ENCODE data around the gene RSRC1. TPM values are rescaled to one million over a fixed set of nuclear protein-coding genes. Genes with fewer than 3 reads are reported as not detected.

RSRC1 gene
- total RNA-seq, 1 experiment from 2014 or later, result 35.8 TPM

DNA sequence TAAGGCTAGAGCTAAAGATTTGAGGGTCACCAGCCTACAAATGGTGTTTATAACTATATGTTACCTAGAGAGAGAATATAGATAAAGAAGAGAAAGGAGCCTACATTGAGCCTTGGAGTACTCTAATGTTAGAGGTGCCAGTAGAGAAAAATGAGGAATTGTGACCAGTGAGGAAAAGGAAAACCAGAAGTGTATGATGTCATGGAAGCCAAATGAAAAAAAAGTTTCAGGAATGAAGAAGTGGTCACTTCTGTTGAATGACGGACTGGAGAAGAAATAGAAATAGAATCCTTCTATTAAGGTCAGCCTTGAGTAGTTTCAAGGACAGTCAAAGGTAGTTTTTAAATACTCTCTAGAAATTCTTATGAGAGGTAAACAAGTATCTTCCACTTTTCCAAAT is 409.9 kb downstream of the RSRC1 start:
- TF ChIP-seq, protein P1, sequence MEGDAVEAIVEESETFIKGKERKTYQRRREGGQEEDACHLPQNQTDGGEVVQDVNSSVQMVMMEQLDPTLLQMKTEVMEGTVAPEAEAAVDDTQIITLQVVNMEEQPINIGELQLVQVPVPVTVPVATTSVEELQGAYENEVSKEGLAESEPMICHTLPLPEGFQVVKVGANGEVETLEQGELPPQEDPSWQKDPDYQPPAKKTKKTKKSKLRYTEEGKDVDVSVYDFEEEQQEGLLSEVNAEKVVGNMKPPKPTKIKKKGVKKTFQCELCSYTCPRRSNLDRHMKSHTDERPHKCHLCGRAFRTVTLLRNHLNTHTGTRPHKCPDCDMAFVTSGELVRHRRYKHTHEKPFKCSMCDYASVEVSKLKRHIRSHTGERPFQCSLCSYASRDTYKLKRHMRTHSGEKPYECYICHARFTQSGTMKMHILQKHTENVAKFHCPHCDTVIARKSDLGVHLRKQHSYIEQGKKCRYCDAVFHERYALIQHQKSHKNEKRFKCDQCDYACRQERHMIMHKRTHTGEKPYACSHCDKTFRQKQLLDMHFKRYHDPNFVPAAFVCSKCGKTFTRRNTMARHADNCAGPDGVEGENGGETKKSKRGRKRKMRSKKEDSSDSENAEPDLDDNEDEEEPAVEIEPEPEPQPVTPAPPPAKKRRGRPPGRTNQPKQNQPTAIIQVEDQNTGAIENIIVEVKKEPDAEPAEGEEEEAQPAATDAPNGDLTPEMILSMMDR (IDR thresholded peaks at IDR 0.05; ENCODE audit: unreplicated experiment), result no peak
- no peak overlapping the region for H3K27ac Mint-ChIP-seq (ENCODE audit: low read depth, unreplicated experiment)
- H3K4me3 Mint-ChIP-seq (ENCODE audit: unreplicated experiment), result no peak overlapping the region
- no peaks in the 10 kb centered on the region for H3K36me3 Mint-ChIP-seq (ENCODE audit: insufficient read depth, unreplicated experiment)
- peaks cover 10% of the 10 kb centered on the region for H3K4me1 Mint-ChIP-seq (ENCODE audit: insufficient read depth, unreplicated experiment)
- H3K9me3 Mint-ChIP-seq (ENCODE audit: unreplicated experiment), result no peaks in the 10 kb centered on the region
- CTCF ChIA-PET, result no interaction called here
- H3K27me3 Mint-ChIP-seq (ENCODE audit: insufficient read depth, unreplicated experiment), result no peaks in the 10 kb centered on the region
- intact Hi-C loops (cut with micrococcal nuclease), result no loop called here
- no peak for DNase-seq (ENCODE audit: unreplicated experiment)
- POLR2A ChIA-PET, result no interaction called here
- no TSS peak for BruUV-seq (replicated peaks)

DNA sequence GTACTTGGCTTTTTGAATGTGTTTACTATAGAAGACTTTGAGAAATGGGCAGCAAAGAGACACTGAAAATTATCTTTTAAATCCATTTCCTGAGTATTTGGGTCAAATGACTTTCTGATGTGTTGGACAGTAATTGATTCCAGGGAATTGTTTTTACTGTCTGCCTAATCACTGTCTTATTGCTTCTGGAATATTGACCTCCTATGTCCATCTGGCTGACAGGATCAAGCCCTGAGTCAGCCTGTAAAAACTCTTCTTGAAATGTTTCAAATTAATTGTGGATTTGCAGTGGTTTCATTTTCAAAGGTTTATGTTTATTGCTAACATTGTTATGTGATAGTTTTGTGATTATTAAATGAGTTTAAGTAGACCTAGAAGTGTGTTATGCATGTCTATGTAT is 410.5 kb downstream of the RSRC1 start:
- no peak overlapping the region for H3K27ac Mint-ChIP-seq (ENCODE audit: low read depth, unreplicated experiment)
- no peaks in the 10 kb centered on the region for H3K9me3 Mint-ChIP-seq (ENCODE audit: unreplicated experiment)
- POLR2A ChIA-PET, result no interaction called here
- DNase-seq (ENCODE audit: unreplicated experiment), result no peak
- no peaks in the 10 kb centered on the region for H3K36me3 Mint-ChIP-seq (ENCODE audit: insufficient read depth, unreplicated experiment)
- TF ChIP-seq, protein P1 (IDR thresholded peaks at IDR 0.05; ENCODE audit: unreplicated experiment), result no peak
- CTCF ChIA-PET, result no interaction called here
- BruUV-seq (replicated peaks), result no TSS peak
- H3K4me1 Mint-ChIP-seq (ENCODE audit: insufficient read depth, unreplicated experiment), result peaks cover 10% of the 10 kb centered on the region
- intact Hi-C loops (cut with micrococcal nuclease), result no loop called here
- no peak overlapping the region for H3K4me3 Mint-ChIP-seq (ENCODE audit: unreplicated experiment)
- H3K27me3 Mint-ChIP-seq (ENCODE audit: insufficient read depth, unreplicated experiment), result no peaks in the 10 kb centered on the region

DNA sequence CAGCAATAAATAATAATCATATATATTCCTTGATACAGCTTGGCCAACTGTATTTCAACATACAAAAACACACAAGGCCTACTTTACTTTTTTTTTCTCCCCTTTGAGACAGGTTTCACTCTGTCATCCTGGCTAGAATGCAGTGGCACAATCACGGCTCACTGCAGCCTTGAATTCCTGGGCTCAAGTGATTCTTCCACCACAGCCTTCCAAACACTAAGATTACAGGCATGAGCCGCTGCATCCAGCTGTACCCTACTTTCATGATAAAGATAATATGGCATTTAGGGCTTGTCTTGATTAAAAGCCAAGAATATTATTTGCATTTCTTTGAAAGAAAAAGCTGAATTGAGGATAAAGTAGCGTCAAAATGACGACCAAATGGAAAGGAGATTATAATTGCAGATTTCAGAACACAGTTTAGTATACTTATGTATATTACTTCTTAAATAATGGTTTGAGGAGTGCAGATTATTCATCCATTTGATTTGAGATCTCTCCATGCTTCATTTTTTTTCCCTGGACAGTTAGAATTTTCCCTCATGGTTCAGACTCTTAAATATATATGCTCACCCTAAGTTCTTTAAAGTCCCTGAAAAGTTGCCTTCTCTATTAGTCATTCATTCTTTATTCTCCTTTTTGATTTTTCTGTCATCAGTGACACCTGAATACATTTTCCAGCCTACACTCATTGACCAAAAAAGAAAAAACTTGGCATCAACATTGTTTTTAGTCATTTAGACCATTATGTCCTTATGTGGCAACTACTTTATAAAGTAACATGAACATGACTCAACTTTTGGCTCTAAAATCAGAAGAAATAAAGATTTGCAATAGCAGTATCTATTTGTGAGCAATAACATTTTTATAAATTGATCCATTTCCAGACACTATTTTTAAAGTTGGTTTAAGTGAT is 412.6 kb downstream of the RSRC1 start:
- peak; percentile 72 for DNase-seq (ENCODE audit: unreplicated experiment)
- Mint-ChIP-seq H3K36me3 (ENCODE audit: insufficient read depth, unreplicated experiment) (no peaks in the 10 kb centered on the region), H3K27me3 (ENCODE audit: insufficient read depth, unreplicated experiment) (no peaks in the 10 kb centered on the region), H3K4me3 (ENCODE audit: unreplicated experiment) (no peak overlapping the region), H3K9me3 (ENCODE audit: unreplicated experiment) (no peaks in the 10 kb centered on the region), H3K27ac (ENCODE audit: low read depth, unreplicated experiment) (peak overlapping the region; percentile 61), H3K4me1 (ENCODE audit: insufficient read depth, unreplicated experiment) (peaks cover 10% of the 10 kb centered on the region)
- BruUV-seq (replicated peaks), result no TSS peak
- CTCF ChIA-PET, result interaction anchor here (0.5 to 1.2 kb wide), 4 partner anchors 9 to 990 kb away, joined by 3 to 7 read pairs (median 4); no protein-coding TSS in a partner anchor
- intact Hi-C loops (cut with micrococcal nuclease), result no loop called here
- POLR2A ChIA-PET, result interaction anchor here (1.1 to 1.8 kb wide), 2 partner anchors 9 to 11 kb away, joined by 3 to 4 read pairs; no protein-coding TSS in a partner anchor
- TF ChIP-seq, protein P1 (IDR thresholded peaks at IDR 0.05; ENCODE audit: unreplicated experiment), result no peak

DNA sequence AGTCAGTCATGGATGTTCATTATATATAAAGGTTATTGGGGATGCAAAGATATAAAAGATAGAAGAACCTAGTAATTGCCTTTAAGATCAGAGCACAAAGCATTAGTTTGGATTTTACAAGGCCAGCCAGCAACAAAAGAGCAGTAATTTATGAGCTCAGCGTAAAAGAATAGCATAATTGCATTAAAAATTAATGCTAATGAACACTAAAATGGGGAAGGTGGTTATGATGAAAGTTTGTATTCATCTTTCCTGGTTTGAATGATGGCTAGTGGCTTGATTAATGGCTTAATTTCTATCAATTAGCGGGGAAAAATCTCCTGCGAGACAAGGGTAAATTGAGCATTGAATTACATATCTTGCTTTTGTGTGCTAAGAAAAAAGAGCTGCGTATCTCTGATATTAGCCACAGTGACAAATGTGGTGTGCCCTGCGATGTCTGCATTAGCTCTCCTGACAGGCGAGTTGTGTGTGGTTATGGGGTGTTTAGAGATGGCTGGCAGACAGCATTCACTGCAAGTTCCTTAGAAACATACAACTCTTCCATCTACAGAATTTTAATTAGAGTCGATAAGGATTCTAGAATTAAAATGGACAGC is 418.3 kb downstream of the RSRC1 start:
- ChIA-PET CTCF (interaction anchor here (0.6 to 4.7 kb wide), 7 partner anchors 8 to 995 kb away, joined by 3 to 49 read pairs (median 3); no protein-coding TSS in a partner anchor), POLR2A (no interaction called here)
- intact Hi-C loops (cut with micrococcal nuclease), result no loop called here
- BruUV-seq (replicated peaks), result no TSS peak
- Mint-ChIP-seq H3K36me3 (ENCODE audit: insufficient read depth, unreplicated experiment) (no peaks in the 10 kb centered on the region), H3K4me1 (ENCODE audit: insufficient read depth, unreplicated experiment) (peaks cover 7% of the 10 kb centered on the region), H3K27ac (ENCODE audit: low read depth, unreplicated experiment) (no peak overlapping the region), H3K4me3 (ENCODE audit: unreplicated experiment) (no peak overlapping the region), H3K27me3 (ENCODE audit: insufficient read depth, unreplicated experiment) (no peaks in the 10 kb centered on the region), H3K9me3 (ENCODE audit: unreplicated experiment) (no peaks in the 10 kb centered on the region)
- TF ChIP-seq, protein P1 (IDR thresholded peaks at IDR 0.05; ENCODE audit: unreplicated experiment), result no peak
- DNase-seq (ENCODE audit: unreplicated experiment), result no peak
